Osteoblast (primary cell): ENCODE measurements around the gene TRABD. TPM values are rescaled to one million over a fixed set of nuclear protein-coding genes. Genes with fewer than 3 reads are reported as not detected.
A peak's percentile ranks its signal among the peaks of the same experiment; 100 is the strongest.

Source experiments
- DNase-seq: peaks from one replicate; pipeline ENCODE4 v3.0.0; 2011; ENCODE audit warnings: low spot score, mixed read lengths; ENCODE audit not compliant: insufficient read length; ENCODE audit errors: missing footprints
- H2AFZ ChIP-seq: 2 replicates; pipeline ENCODE4 v1.6.0; 2011; ENCODE audit warnings: mild to moderate bottlenecking, low read length
- H3K27ac ChIP-seq: 2 replicates; pipeline ENCODE4 v1.5.1; 2011; ENCODE audit warnings: mild to moderate bottlenecking, low read depth, low read length, moderate library complexity
- H3K27me3 ChIP-seq: 2 replicates; pipeline ENCODE4 v1.6.0; 2012; ENCODE audit warnings: mild to moderate bottlenecking, control low read depth, inconsistent platforms, low read length, moderate library complexity; ENCODE audit not compliant: insufficient read depth
- H3K36me3 ChIP-seq: 2 replicates; pipeline ENCODE4 v1.5.1; 2011; ENCODE audit warnings: mild to moderate bottlenecking, low read length, control low read depth, moderate library complexity; ENCODE audit not compliant: insufficient read depth
- H3K4me1 ChIP-seq: 2 replicates; pipeline ENCODE4 v1.5.1; 2011; ENCODE audit warnings: mild to moderate bottlenecking, low read length, control low read depth, moderate library complexity; ENCODE audit not compliant: insufficient read depth
- H3K4me2 ChIP-seq: 2 replicates; pipeline ENCODE4 v1.6.0; 2011; ENCODE audit warnings: mild to moderate bottlenecking, low read length; ENCODE audit not compliant: insufficient read depth
- H3K4me3 ChIP-seq: fragments of 200-600 bp; sonication (generic); 3 replicates; pipeline ENCODE4 v1.5.1; 2012; ENCODE audit warnings: mild to moderate bottlenecking, low read length, inconsistent platforms; ENCODE audit not compliant: insufficient read depth
- H3K79me2 ChIP-seq: 2 replicates; pipeline ENCODE4 v1.6.0; 2012; ENCODE audit warnings: mild to moderate bottlenecking, low read length, control low read depth, inconsistent platforms; ENCODE audit not compliant: insufficient read depth
- H3K9me3 ChIP-seq: 2 replicates; pipeline ENCODE4 v1.5.1; 2011; ENCODE audit warnings: low read depth, low read length, control low read depth
- H4K20me1 ChIP-seq: 2 replicates; pipeline ENCODE4 v1.6.0; 2012; ENCODE audit warnings: mild to moderate bottlenecking, low read length, control low read depth; ENCODE audit not compliant: insufficient read depth
- CTCF ChIP-seq: IDR thresholded peaks from 2 replicates; pipeline ENCODE4 v1.5.1; 2011; ENCODE audit warnings: mild to moderate bottlenecking, low read depth, low read length, moderate library complexity; ENCODE audit errors: extremely low read depth
- total RNA-seq: library from RNA; depleted of rRNA; stranded (reverse); fragments of >200 nt; gene quantifications from 2 replicates; pipeline ENCODE4 v1.2.3, GENCODE V29; 2012

Gene TRABD
- total RNA-seq, 1 donor: 13.8 TPM

DNA sequence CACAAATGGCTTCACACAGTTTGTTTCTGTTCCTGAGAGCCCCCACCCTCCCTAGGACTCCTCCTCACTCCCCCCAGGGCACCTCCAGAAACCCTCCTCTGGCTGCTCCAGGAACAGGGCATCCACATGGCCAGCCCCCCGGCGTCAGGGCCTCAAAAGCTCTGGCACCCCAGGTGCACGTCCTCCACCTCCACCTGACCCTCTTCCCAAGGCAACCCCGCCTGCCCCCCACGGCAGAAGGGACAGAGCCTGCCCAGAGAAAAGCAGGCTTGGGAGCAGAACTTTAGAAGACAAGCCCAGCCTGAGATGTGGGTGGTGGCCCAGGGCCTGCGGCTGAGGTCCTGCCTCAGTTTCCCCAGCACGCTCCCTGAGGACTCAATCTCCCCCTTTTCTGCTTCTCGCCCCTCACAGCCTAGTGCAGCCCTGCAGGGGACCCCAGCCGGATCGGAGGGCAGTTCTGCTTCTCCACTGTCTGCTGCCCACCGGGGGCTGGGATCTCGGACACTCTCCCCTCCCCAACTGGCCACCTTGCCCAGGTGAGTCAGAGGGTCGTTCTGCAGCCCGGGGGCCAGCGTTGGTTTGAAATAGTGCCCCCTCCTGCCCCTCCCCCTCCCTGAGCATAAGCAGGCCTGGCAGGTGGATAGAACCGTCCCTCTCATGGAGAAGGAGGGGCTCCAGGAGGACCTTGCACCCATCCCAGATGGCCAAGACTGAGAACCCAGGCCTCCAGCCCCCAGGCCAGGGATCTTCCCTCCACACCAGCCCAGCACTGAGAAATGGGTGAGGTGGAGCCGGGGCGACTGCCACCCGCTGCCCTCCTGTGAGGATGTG, 2.4 kb upstream of the TRABD start:
- Histone ChIP-seq H3K4me3 (no peak overlapping the region), H4K20me1 (peaks cover 6% of the 10 kb centered on the region), H3K36me3 (no peaks in the 10 kb centered on the region), H2AFZ (peak overlapping the region; percentile 68), H3K27ac (no peak overlapping the region), H3K4me1 (peaks cover 3% of the 10 kb centered on the region), H3K27me3 (no peaks in the 10 kb centered on the region), H3K79me2 (peaks cover 16% of the 10 kb centered on the region), H3K4me2 (no peak overlapping the region), H3K9me3 (no peaks in the 10 kb centered on the region)
- peak; percentile 89 for DNase-seq
- TF ChIP-seq CTCF: no peak

- peak overlapping the region; percentile 68 for H2AFZ ChIP-seq
- H3K27me3 ChIP-seq: no peaks in the 10 kb centered on the region
- H3K27ac ChIP-seq: no peak overlapping the region
Observed at GRCh38 chr22:50184004-50184901, 1.5 kb upstream of the TRABD start.

DNA sequence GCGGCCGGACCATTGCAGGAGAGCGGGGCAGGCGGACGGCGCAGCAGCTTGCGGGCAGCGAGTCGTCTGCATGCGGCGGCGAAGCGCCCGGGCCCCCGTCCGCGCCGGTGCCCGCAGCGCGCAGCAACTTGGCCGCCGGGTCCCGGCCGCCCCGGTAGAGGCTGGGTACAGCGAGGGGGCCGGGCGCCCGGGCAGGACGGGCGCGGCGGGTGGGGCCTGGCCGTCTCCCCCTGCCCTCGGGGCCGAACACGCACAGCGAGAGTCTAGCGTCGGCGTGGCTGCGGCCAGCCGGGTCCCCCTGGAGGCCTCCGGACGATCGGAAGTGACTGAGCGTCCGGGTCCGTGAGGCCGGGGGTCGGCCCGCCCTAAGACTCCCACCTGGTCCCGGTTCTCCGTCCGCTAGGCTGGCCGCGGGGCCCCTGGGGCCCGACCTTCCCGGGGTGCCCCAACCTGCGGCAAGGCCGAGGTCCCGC, 775 bp upstream of the TRABD start:
- H3K79me2 ChIP-seq: peaks cover 32% of the 10 kb centered on the region
- H3K27me3 ChIP-seq: no peaks in the 10 kb centered on the region
- H3K36me3 ChIP-seq: peaks cover 6% of the 10 kb centered on the region
- peaks cover 5% of the 10 kb centered on the region for H3K4me1 ChIP-seq
- no peak for DNase-seq
- peak overlapping the region; percentile 77 for H3K4me3 ChIP-seq
- peak overlapping the region; percentile 50 for H3K27ac ChIP-seq
- peaks cover 16% of the 10 kb centered on the region for H4K20me1 ChIP-seq
- no peaks in the 10 kb centered on the region for H3K9me3 ChIP-seq
- H3K4me2 ChIP-seq: peak overlapping the region; percentile 92
- peak overlapping the region; percentile 93 for H2AFZ ChIP-seq
- TF ChIP-seq CTCF: no peak

More at GRCh38 chr22:50184004-50184901, 1.5 kb upstream of the TRABD start:
- no peak overlapping the region for H3K4me2 ChIP-seq
- no peak for TF ChIP-seq CTCF
- H3K4me3 ChIP-seq: no peak overlapping the region
- peaks cover 6% of the 10 kb centered on the region for H3K36me3 ChIP-seq
- H3K4me1 ChIP-seq: peaks cover 3% of the 10 kb centered on the region
- peaks cover 25% of the 10 kb centered on the region for H3K79me2 ChIP-seq
- no peaks in the 10 kb centered on the region for H3K9me3 ChIP-seq
- DNase-seq: peak; percentile 97
- peaks cover 13% of the 10 kb centered on the region for H4K20me1 ChIP-seq
